Activated T-cell treated with anti-CD3 and anti-CD28 coated beads for 24 hours (primary cell): ENCODE data around the gene SLC29A3.

Experiments used
- DNase-seq: peaks from one replicate; pipeline ENCODE4 v3.0.0-alpha.2; 2020; ENCODE audit warnings: low read depth

SLC29A3 gene

GRCh38 chr10:71370031-71370430 lies 51.0 kb downstream of the SLC29A3 start:
- DNase-seq, result no peak

- no peak for DNase-seq
These were observed 52.7 kb downstream of the SLC29A3 start for GRCh38 chr10:71371750-71372166.

- DNase-seq, result no peak
These were observed 53.9 kb downstream of the SLC29A3 start for GRCh38 chr10:71372882-71373495.

- DNase-seq, result no peak
These were observed 55.6 kb downstream of the SLC29A3 start for GRCh38 chr10:71374481-71375233.

- DNase-seq, result no peak
These were observed 56.9 kb downstream of the SLC29A3 start for GRCh38 chr10:71375952-71376351.

- DNase-seq, result no peak
These were observed 59.5 kb downstream of the SLC29A3 start for GRCh38 chr10:71378336-71379117.

- DNase-seq, result no peak
These were observed 60.2 kb downstream of the SLC29A3 start for GRCh38 chr10:71379118-71379766.

GRCh38 chr10:71380841-71381240 lies 61.8 kb downstream of the SLC29A3 start:
- no peak for DNase-seq

GRCh38 chr10:71381611-71382010 lies 62.6 kb downstream of the SLC29A3 start:
- no peak for DNase-seq

GRCh38 chr10:71382028-71382427 lies 63.0 kb downstream of the SLC29A3 start:
- no peak for DNase-seq

- DNase-seq, result no peak
These were observed 63.7 kb downstream of the SLC29A3 start for GRCh38 chr10:71382757-71383156.

- DNase-seq, result peak; percentile 63
These were observed 65.1 kb downstream of the SLC29A3 start for GRCh38 chr10:71383972-71384687.

- DNase-seq, result no peak
These were observed 69.1 kb downstream of the SLC29A3 start for GRCh38 chr10:71388171-71388570.

GRCh38 chr10:71388583-71389310 lies 69.7 kb downstream of the SLC29A3 start:
- DNase-seq, result no peak

- DNase-seq, result no peak
These were observed 70.9 kb downstream of the SLC29A3 start for GRCh38 chr10:71389768-71390460.

GRCh38 chr10:71390461-71390835 lies 71.4 kb downstream of the SLC29A3 start:
- no peak for DNase-seq

GRCh38 chr10:71390921-71391690 lies 72.0 kb downstream of the SLC29A3 start:
- DNase-seq, result no peak

GRCh38 chr10:71391701-71392100 lies 72.6 kb downstream of the SLC29A3 start:
- no peak for DNase-seq

GRCh38 chr10:71392292-71392691 lies 73.2 kb downstream of the SLC29A3 start:
- no peak for DNase-seq
